ENCODE results near the gene TNS1.

Gene TNS1

GRCh38 chr2:217955881-217956493 is 46.8 kb downstream of the TNS1 start:
- TF ChIP-seq CTCF (IDR thresholded peaks at IDR 0.05; ENCODE audit: extremely low read depth, missing control alignments), result no peak
- DNase-seq (ENCODE audit: low spot score), result no peak

GRCh38 chr2:217954971-217955740 is 47.6 kb downstream of the TNS1 start:
- no peak for DNase-seq (ENCODE audit: low spot score)
- no peak for TF ChIP-seq CTCF (IDR thresholded peaks at IDR 0.05; ENCODE audit: extremely low read depth, missing control alignments)

- no peak for DNase-seq (ENCODE audit: low spot score)
- no peak for TF ChIP-seq CTCF (IDR thresholded peaks at IDR 0.05; ENCODE audit: extremely low read depth, missing control alignments)
Observed at GRCh38 chr2:217954469-217954868, 48.3 kb downstream of the TNS1 start.

- DNase-seq (ENCODE audit: low spot score), result no peak
- no peak for TF ChIP-seq CTCF (IDR thresholded peaks at IDR 0.05; ENCODE audit: extremely low read depth, missing control alignments)
Observed at GRCh38 chr2:217954051-217954450, 48.7 kb downstream of the TNS1 start.

GRCh38 chr2:217953531-217953932 is 49.3 kb downstream of the TNS1 start:
- no peak for DNase-seq (ENCODE audit: low spot score)
- no peak for TF ChIP-seq CTCF (IDR thresholded peaks at IDR 0.05; ENCODE audit: extremely low read depth, missing control alignments)

GRCh38 chr2:217953011-217953481 is 49.7 kb downstream of the TNS1 start:
- DNase-seq (ENCODE audit: low spot score), result no peak
- TF ChIP-seq CTCF (IDR thresholded peaks at IDR 0.05; ENCODE audit: extremely low read depth, missing control alignments), result no peak

GRCh38 chr2:217952409-217952808 is 50.4 kb downstream of the TNS1 start:
- TF ChIP-seq CTCF (IDR thresholded peaks at IDR 0.05; ENCODE audit: extremely low read depth, missing control alignments), result no peak
- DNase-seq (ENCODE audit: low spot score), result no peak
